Prostate gland (tissue), 2 donors: ENCODE measurements around the gene EHBP1L1.

Source experiments
- CTCF ChIP-seq, 4 experiments: fragments of 200-600 bp in 2 of 4; fragments of 450-650 bp in 2 of 4; sonication (generic) in 2 of 4; IDR thresholded peaks; 1 replicate in 3 of 4; 2 replicates in 1 of 4; pipeline ENCODE4 v1.5.1; 2016 to 2019; ENCODE audit warnings: antibody characterized with exemption in 4 of 4, mild to moderate bottlenecking in 2 of 4, moderate library complexity in 2 of 4
- POLR2A ChIP-seq: fragments of 450-650 bp; IDR thresholded peaks from one replicate; pipeline ENCODE4 v1.6.1; 2016; ENCODE audit warnings: antibody characterized with exemption, mild to moderate bottlenecking
- POLR2AphosphoS5 ChIP-seq: sonication (generic); formaldehyde crosslinking; IDR thresholded peaks from one replicate; pipeline ENCODE4 v1.6.1; 2017; ENCODE audit warnings: antibody characterized with exemption

GRCh38 chr11:65634109-65634436 lies 58.2 kb downstream of the EHBP1L1 start:
- TF ChIP-seq POLR2A (no peak), CTCF (IDR thresholded peaks at IDR 0.05) (no peak), POLR2AphosphoS5 (no peak)
